Measurements from ENCODE around the gene LRRC8B.

Gene LRRC8B

DNA sequence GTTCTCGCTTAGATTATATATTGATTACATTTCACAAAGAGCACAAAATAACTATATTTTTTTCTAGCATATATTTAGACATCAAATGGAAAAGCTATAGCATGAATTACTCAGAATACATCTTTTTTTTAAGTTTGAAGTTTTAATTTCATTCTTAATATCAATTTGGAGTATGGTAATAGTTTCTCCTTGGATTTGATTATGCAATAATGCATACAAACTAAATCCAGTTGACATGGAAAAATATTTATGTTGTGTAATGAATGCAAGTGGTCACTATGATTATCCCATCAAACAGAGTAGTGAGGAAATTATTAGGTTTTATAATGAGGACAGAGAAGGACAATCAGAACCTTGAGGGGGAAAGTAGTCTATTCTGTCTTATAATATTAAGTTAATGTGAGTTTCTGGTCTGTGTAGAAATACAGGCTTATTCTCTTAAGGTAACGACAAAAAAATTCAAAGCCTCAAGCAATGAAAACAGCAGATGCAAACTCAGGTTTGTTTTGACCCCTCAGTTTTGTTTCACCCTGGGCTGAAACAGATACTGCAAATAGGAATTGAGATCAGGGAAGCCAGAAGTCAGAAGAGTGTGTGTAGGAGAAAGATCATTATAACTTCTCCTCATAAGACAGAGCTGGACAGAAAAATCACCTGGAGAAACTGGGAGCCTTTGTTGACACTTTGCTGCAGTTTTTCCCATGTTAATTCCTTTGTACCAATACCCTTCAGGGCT lies 23.7 kb downstream of the LRRC8B start:
- DNase-seq, result no peak

DNA sequence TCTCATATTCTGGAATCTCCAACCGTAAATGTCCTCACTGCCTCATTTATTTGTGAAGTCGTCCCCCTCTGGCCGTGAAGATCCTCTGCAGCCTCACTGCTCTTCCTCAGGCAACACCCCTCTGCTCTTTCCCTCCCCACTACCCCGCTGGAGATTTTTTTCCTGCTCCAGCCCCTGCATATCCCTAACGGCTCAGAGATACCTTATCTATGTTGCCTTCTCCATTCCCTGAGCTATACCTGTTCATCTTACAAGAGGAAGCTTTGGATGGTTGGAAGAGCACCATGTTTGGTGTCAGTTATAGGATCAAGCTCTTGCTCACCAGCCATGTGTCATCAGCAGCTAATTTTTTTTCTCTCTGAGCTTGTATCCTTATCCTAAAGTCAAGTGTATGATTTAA lies 26.4 kb downstream of the LRRC8B start:
- DNase-seq, result no peak

DNA sequence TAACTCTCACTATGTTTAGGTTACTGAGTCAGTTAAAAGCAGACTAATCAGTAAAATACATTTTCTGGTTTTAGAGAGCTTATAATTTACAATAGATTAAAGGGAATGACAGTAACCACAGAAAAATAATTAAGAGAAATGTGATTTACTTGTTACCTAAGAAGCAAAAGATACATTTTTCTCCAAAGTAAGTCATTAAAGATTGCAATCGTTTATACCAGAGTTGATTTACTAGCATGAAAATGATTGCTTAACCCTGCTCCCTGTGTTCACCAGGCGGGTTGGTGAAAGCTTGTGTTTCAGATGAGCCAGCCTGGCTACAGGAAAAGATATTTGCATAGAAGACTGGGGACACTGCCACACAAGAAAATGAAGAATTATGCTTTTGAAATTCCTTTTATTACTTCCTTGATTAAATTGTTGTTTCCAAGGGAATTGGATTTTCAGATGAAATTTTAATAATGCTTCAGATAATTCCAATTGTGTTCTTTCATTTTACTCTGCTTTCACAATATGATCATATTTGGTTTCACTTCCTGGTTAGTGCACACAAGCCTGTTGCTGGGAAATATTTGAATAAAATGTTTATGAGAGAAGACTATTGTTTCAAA lies 27.9 kb downstream of the LRRC8B start:
- no peak for DNase-seq

DNA sequence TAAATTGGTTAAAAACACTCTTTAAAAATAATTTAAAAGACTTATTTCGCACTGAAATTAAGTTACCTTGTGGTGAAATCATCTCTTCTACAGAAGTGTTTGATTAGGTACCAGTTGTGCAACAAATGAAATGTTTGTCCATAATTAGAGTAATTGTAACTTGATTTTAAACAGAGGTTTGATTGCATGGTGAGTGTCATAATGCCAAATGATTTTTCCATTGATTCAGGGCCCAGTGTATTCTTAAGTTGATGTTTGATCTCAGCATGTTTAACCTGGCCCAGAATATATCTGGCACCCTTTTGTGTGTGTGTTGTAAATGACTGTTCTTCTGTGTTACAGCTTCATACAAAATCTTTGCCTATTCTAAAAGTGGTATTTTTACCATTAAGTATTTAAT lies 28.5 kb downstream of the LRRC8B start:
- no peak for DNase-seq

DNA sequence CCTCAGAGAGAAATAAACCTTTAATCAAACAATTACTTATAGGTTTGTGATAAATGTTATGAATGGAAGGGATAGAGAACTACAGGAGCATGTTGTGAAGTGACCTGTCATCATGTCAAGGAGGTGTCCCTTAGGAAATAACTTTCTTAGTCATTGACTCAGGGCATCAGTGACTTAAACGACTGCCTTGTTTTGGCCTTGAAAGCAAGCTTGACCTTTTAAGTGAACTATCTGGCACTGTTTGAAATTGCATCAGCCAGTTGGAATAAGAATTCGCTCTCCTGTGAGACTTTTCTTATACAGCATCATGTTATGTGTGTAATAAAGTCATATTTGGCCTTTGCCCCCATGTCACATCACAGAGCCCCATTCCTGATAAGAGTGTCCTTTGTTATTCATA lies 30.9 kb downstream of the LRRC8B start:
- DNase-seq, result no peak

DNA sequence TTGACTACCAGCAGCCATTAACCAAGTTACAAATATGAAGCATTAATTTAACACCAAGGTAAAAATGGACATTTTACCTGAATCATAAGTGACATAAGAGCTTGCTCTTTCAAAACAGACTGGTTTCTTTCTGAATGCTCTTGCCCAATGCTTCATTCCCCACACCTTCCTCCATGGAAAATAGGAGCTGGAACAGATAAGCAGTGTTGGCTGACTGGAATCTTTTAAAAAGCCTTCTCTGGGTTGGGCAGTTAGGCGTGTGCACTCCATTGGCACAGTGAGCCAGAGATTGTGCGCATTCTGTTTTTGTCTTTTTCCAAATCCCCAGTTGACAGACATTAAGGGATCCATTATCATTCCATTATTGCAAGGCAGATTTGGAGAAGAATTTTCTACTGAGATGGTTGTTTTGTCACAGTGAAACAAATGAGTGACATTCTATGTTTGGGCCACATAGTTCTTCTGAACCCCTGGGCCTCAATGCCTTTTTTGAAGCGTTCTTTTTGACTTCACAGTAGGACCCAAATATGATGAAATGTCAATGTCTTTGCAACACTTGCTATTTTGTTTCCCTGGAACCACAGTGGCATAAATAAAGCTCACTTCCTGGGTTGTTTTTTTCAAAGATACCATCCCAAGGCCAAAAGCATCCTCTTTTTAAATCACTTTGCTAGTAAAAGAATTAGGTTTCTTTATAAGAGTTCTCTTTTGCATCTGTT lies 32.3 kb downstream of the LRRC8B start:
- DNase-seq, result no peak

DNA sequence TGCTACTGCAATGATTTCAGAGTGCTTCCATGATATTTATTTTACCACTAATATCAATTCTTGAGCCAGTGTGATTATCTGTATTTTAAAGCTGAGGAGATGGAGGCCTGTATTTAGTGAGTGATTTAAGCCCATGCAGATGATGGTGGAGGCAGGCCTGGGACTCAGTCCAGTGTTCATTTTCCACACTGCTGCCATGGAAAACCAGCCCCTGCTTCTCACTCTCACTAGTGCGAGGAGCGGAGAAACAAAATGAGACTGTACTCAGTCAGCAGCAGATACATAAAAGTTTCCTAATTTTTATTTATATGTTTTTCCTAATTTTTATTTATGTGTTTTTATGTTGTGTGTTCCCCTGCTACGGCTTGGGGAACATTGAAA lies 32.8 kb downstream of the LRRC8B start:
- no peak for DNase-seq

DNA sequence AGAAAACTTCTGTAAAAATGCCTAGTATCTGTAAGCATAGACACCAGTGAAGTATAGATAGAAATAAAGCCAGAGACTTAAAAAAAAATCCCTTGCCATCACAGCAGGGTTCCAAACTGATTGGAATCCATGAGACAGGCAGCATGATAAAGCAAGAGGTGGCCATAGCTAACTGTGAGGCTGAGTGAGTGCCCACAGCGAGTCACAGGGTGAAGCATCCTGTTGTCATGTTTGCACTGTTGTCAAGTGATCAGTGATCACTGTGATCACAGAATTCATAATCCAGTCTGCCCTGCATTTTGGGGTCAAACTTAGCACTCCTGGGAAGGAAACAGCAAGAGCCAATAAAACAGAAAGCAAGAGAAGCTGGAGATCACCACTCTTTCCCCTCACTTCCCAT lies 33.3 kb downstream of the LRRC8B start:
- DNase-seq, result no peak

DNA sequence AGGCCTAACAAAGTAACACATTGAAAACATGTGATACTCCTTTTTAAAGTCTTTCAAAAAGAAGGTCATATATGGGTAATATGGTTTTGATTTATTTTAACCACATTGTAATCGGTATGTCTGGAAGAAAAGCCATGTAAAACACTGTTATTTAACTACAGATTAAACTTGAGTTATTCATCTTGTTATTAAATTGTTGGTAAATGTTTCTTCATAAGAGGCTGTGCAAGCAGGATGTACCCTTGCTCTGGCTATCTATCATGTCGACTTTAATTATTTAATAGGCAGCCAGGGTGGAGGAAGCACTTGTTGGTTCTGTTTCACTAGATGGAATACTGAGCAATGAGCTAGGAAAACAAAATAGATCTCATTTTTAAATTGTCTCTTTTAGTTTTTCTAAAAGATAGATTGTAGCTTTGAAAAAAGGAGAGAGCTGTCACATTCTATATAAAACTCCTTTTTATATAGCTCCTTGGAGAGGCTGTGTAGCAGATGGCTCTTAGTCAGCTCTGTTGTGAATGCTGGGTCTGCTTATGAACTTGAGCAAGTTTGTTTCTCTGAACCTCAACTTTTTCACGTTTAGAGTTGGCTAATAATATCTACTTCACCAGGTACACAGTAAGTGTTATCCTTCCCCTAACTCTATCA lies 39.5 kb downstream of the LRRC8B start:
- DNase-seq, result peak; percentile 11

DNA sequence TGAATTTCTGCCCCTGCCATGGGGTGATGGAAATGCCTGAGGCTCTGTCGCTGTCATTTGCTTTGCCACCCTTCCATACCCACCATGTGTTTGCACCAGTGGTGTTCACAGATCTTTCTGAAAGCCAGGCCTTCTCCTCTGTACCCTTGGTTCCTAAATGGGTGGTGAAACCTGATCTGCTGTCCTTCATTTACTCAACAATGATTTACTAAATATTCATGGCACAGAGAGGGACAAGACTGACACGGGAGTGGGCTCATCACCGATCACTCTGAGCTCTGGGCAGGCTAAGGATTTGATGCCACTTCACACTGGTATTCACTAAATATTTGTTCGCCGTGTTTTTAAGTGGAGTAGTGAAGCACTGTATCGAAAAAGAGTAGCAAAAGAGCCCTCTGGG lies 40.9 kb downstream of the LRRC8B start:
- no peak for DNase-seq

DNA sequence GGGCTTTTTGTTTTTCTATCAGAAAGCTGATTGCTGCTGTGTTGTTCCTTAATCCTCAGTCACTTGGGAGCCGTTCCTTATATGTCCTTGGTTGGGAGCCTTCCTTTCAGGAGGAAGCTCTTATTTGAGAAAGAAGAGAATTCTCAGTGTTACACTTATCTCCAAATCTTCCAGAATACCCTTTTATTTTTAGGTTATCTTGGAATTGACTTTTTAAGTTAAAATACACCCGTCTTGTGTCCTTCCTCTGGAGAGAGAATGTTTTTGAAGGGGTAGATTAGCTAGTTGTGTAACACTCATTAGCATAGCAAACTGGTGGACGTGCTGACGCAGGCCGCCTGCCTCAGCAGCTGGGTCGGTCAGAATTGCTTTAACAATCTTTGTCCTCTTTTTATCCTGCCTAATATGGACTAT lies 42.1 kb downstream of the LRRC8B start:
- DNase-seq, result peak; percentile 25

DNA sequence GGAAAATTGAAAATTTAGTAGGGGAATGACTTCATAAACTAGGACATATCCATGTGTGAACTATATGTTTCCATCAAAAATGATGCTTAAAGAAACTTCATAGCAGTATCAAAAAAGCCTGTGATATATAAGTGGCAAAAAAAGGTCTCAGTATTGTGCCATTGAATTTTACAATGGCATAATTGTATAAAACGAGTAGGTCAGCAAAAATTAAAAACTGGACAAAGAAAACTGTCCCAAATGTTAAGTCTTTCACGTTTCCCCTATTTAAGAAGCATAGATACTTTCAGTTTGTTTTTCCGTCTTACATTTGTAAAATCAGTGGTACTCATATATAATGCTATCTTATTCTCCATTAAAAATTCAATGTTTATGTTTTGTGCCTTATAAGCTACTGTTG lies 43.2 kb downstream of the LRRC8B start:
- no peak for DNase-seq

DNA sequence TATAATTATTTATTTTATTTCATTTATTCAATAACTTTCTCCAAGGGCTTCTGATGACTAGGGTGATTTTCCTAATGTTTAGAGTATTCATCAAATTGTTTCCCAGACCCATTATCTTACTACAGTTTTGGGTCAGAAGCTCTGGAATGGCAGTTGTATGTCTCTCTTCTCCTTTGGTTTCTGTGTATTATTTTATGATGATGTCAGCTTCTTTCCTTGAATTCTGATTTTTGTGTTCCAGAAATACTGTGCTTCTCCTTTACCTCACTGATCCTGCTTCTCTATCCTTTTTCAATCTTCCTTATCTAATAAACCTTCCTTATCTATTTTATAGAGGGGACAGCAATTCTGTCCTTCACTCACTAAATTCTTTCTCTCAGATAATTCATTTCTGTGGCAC lies 48.8 kb downstream of the LRRC8B start:
- no peak for DNase-seq

DNA sequence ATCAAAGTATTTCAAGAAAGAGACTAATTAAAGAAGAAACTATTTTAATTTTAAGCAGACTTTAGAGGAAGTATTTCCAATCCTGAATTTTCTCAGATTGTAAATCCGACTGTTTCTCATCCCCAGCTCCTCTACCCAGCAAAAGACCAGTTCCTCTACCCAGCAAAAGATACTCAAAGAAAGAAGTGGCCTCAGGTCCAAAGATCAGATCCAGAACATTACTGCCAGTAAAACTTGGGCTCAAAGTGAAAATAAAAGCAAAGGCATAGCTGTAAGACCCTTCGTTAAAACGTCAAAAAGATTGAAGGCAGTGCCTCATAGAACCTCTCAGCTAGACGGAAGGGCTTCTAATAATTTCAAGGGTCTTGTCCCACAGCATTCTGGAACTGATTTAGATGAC lies 50.0 kb downstream of the LRRC8B start:
- no peak for DNase-seq

DNA sequence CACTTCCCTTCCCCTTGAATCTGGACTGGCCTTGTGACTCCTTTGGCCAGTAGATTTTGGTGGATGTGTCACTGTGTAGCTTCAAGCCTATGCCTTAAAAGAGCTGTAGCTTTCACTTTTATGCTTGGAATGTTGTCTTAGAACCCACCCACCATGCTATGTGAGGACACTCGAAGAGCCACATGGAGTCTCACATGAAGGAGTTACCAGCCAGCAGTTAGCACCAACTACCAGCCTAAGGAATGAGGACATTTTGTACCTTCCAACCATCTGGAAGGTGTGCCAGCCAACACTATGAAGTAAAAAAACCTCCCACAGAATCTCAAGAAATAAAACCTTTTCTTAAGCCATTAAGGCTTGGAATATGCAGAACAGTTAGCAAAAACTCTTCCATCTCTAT lies 50.6 kb downstream of the LRRC8B start:
- DNase-seq, result no peak

DNA sequence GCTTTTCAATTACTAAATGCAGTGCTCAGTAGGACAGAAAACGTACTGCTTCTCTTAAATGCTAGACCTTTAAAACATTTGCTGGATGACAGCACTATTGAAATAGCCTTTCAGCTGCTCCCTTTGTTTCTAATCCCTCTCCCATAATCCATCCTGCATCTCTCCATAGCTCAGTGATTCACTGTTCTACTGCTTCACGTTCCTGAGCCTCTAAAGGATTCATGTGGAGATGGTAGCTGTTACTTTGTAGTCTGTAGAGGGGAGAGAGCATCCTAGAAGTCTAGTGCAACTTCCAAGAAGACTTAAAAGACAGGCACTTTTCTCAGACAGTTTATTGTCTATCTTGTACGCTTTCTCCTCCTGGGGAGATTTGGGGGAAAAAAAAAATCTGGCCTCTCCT lies 51.4 kb downstream of the LRRC8B start:
- no peak for DNase-seq

DNA sequence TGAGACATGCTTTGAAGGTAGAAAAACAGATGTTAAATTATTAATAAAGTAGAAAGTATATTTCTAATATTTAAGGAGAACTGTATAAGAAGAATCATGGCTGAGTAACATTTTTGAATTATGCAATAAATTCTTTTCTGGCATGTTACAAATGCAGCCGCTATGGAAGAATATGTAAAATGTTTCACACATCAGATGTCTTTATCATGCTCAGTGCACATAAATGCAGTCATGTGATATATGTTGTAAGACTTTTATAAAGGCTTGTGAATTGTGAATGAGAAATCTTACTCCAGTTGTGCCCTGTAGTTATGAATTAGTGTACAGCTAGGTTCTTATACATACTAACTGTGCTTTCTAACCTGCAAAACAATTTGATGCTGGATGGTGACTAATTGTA lies 53.5 kb downstream of the LRRC8B start:
- DNase-seq, result no peak

DNA sequence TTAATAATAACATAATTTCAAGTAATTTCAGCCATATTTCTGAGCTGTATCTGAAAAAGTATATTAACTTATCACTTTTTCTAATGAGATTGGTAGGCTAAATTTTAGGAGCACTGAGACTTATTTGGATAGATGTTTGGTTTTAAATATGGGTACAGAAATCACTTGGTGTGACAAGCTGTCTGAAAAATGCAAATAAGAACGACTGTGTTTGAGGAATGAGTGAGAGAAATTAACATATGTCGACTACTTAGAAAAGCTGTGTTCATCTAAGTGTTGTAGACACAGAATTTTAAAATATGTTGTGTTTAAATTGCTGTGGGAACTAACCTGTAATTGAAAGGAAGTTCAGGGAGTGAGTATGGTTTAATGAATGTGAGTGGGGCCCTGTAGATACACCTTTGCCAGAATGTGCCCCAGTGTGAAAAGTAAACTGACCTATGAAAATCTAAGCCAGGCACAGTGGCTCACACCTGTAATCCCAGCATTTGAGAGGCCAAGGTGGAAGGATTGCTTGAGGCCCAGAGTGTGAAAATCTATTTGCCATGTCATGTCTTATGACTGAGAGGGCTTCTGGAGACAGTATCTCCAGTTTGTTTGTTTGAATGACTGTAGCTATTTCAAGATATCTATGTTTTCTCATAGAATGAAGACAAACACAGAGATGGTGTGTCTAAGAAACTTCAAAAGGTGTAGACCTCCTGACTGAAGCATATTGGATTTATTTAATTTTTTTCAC lies 54.5 kb downstream of the LRRC8B start:
- no peak for DNase-seq

DNA sequence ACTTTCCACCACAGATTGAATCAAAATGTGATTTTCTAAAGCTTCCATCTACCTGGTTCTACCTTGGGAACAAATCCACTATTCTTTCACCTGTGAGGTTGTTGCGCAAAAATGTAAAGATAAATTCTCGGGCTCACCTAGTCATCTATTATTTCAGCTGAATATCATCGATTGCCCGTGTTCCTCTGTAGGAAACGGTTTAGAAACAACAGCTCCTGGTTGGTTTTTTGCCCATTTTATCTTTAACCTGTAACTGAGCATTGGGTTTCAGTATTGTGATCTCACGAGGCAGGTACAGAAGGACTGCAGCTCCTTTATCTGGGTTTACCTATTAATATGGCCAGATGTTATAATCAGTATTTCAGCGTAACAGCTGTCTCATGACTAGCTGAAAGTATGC lies 55.4 kb downstream of the LRRC8B start:
- DNase-seq, result no peak

DNA sequence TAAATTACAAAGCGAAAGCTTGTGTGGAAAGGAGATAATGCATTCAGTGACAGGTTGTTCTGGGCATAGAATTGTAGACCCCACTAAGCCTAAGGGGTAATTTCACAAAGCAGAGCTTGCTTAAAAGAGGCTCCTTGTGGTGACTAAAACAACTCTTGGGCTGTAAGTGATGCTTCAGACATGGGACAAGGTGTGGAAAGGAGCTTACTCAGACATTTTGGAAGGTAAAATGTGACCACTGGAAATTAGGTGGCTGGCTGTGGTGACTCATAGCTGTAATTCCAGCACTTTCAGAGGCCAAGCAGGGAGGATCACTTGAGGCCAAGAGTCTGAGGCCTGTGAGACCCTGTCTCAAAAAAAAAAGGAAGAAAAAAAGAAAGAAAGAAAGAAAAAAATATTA lies 57.2 kb downstream of the LRRC8B start:
- no peak for DNase-seq

DNA sequence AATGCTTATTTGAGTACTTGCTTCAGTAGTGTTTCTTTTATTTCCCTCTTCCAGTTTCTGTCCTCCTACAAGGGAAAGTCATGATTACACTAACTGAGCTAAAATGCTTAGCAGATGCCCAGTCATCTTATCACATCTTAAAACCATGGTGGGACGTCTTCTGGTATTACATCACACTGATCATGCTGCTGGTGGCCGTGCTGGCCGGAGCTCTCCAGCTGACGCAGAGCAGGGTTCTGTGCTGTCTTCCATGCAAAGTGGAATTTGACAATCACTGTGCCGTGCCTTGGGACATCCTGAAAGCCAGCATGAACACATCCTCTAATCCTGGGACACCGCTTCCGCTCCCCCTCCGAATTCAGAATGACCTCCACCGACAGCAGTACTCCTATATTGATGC lies 57.9 kb downstream of the LRRC8B start:
- no peak for DNase-seq

DNA sequence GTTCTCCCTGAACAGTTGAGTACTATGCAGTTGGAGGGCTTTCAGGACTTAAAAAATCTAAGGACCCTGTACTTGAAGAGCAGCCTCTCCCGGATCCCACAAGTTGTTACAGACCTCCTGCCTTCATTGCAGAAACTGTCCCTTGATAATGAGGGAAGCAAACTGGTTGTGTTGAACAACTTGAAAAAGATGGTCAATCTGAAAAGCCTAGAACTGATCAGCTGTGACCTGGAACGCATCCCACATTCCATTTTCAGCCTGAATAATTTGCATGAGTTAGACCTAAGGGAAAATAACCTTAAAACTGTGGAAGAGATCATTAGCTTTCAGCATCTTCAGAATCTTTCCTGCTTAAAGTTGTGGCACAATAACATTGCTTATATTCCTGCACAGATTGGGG lies 59.6 kb downstream of the LRRC8B start:
- no peak for DNase-seq

DNA sequence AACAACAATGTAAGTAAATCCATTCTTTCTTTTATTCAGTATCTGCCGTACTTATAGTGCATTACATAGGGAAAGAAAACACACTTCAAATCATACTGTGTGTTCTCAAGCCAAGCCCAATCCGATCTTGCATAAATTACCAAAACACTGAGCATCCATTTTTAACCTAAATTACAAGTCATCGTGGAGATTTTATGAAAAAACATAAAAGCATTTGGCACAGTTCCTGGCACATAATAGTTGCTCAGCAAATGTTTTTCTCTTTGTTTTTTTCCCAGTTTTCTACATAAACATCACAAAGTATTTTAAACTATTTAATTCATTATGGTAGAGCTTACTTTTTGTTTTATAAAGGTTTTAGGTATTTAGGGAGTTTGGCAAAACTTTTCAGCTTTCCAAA lies 60.2 kb downstream of the LRRC8B start:
- DNase-seq, result no peak

Data from DMS 273 treated with DMSO at 0.1 percent for 48 hours (cell line).